Limb (tissue), 2 donors: ENCODE results near the gene TJP1.
"Not testable (repeated sequence)": the region's sequence is repeated elsewhere in the genome, so short reads cannot be mapped to it uniquely, and the experiment has no call there.

Experiments
- DNase-seq, 2 donors: peaks; one replicate each; pipeline ENCODE4 v3.0.0-alpha.2; 2016; ENCODE audit errors: extremely low spot score in 2 of 2

The TJP1 gene

GRCh38 chr15:29708519-29708918, 113.7 kb downstream of the TJP1 start:
- DNase-seq = no peak

GRCh38 chr15:29704950-29705597, 117.2 kb downstream of the TJP1 start:
- no peak for DNase-seq

GRCh38 chr15:29701151-29701550, 121.1 kb downstream of the TJP1 start:
- DNase-seq = no peak

- no peak for DNase-seq
These were observed 122.0 kb downstream of the TJP1 start for GRCh38 chr15:29700296-29700695.

DNA sequence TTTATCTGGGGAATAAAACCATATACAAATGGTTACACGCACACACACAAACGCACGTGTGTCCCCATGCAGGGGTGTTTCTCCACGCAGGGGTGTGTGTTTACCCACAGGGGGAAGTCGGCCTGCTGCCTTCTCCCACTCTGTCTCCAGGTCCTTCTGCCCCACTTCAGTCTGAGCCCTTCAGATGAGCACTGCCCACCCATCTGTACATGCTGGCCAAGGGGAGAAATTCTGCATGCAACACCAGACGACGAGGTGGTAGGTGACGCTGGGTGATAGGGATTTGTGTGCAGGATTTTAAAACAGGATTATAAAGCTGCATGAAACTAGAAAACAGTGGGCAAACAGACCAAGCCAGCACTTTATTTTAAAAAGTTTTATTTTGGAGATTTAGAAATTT, 122.5 kb downstream of the TJP1 start:
- no peak for DNase-seq

GRCh38 chr15:29698030-29698701, 124.1 kb downstream of the TJP1 start:
- DNase-seq = no peak

- DNase-seq = no peak
These were observed 125.1 kb downstream of the TJP1 start for GRCh38 chr15:29696950-29697738.

GRCh38 chr15:29696506-29696905, 125.8 kb downstream of the TJP1 start:
- DNase-seq = not testable (repeated sequence)

- no peak for DNase-seq
These were observed 126.6 kb downstream of the TJP1 start for GRCh38 chr15:29695489-29696167.

- DNase-seq = no peak
These were observed 129.0 kb downstream of the TJP1 start for GRCh38 chr15:29693225-29693624.

- DNase-seq = no peak
These were observed 129.7 kb downstream of the TJP1 start for GRCh38 chr15:29692527-29692926.

- no peak for DNase-seq
These were observed 131.3 kb downstream of the TJP1 start for GRCh38 chr15:29690765-29691475.

GRCh38 chr15:29689287-29689986, 132.8 kb downstream of the TJP1 start:
- DNase-seq = no peak

DNA sequence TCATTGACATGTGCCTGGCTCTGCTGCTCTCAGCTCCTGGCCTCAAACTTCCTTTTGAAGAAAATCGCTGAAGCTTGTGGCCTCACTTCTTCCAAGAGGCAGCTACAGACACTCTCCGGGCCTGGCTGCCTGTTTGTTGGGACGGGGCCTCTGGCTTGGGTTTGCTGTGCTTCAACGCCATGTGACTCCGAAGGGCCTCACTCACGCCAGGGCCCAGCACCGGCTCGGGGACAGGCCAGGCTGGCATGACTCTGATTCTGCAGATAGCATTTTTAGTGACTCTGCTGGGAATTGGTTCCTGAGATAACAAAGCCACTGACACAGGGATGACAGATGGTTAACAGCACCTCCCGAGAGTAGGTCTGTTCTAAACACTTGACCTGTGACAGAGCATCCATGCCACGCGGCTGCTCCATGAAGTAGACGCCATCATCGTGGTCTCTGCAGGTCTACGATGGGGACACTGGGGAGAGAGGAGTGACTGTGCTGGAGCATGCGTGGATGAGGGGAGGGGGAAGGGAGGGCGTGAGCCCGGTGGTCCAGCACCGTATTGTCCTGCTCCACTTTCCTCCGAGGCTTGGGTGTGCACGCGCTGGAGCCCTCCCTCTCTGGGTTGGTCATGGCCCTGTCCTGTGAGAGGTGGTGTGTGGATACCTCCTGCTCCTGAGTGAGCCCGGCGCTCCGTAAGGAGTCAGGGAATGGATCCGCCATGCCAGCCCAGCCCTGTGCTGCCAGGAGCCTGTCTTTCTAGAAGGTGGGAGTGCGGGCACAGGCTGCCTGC, 133.6 kb downstream of the TJP1 start:
- no peak for DNase-seq

- no peak for DNase-seq
These were observed 134.2 kb downstream of the TJP1 start for GRCh38 chr15:29687939-29688505.

GRCh38 chr15:29687204-29687815, 135.0 kb downstream of the TJP1 start:
- no peak for DNase-seq

DNA sequence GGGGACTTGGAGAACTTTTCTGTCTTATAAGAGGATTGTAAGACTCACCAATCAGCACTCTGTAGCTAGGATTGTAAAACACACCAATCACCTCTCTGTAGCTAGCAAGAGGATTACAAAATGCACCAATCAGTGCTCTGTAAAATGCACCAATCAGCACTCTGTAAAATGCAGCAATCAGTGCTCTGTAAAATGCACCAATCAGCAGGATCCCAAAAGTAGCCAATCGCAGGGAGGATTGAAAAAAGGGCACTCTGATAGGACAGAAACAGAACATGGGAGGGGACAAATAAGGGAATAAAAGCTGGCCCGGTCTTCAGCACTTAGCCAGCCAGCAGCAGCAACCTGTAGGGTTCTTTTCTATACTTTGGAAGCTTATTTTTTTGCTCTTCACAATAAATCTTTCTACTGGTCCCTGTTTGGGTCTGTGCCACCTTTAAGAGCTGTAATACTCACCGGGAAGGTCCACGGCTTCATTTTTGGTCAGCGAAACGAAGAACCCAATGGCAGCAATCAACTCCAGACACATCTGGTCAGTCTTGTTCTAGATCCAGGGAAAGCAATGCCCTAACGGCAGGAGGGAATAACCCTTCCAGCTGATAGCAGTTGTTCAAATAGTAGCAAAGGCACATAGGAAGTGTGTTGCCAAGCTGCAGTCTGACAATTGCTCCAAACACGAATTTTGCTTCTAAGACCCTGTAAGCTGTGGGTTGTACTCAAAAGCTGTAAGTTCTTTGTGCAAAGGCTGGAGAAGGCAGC, 135.6 kb downstream of the TJP1 start:
- DNase-seq = no peak

DNA sequence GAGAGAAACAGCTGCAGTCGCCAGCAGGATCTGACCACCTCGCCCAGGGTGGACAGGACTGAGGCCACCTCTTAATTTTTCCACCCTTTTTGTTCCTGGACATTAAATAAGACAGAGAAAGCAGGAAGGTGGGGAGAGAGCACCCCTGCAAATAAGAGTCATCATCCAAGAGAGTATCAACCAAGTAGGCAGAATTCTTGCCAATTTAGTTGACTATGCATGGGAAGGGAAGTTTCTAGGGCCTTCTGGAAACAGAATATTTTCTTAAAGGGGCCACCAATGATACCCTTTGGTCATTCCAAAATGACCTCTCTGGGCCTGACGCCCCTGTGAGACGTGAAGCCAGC, 136.2 kb downstream of the TJP1 start:
- no peak for DNase-seq
